HEK293 (cell line): ENCODE measurements around the gene HDAC10.

Experiments
- CTCF ChIA-PET: fragments of 350-600 bp; formaldehyde crosslinking; extraction: SDS; loops from one replicate; lab custom pipeline; 2021; ENCODE audit warnings: antibody characterized with exemption; lab: Yijun Ruan, JAX
- POLR2A ChIA-PET: fragments of 300-600 bp; formaldehyde crosslinking; extraction: SDS; loops from one replicate; lab custom pipeline; 2020; ENCODE audit warnings: antibody characterized with exemption, inconsistent platforms; lab: Yijun Ruan, JAX
- H3K27ac ChIP-seq: fragments of 200-500 bp; sonication (Bioruptor generic); 2 replicates; pipeline ENCODE4 v1.5.1; 2014; ENCODE audit warnings: low read depth, low read length, control low read depth, inconsistent platforms; ENCODE audit errors: extremely low read depth
- H3K36me3 ChIP-seq, 2 experiments: fragments of 200-500 bp in 1 of 2; sonication (Bioruptor generic) in 1 of 2; 1 replicate in 1 of 2; 2 replicates in 1 of 2; pipeline ENCODE4 v1.5.1; 2014 to 2017; ENCODE audit warnings: inconsistent platforms in 2 of 2, low read length in 2 of 2; ENCODE audit not compliant: control insufficient read depth in 2 of 2, insufficient read depth in 1 of 2
- H3K4me1 ChIP-seq: fragments of 200-500 bp; sonication (Bioruptor generic); 2 replicates; pipeline ENCODE4 v1.5.1; 2014; ENCODE audit warnings: mild to moderate bottlenecking, low read length, inconsistent platforms; ENCODE audit not compliant: control insufficient read depth, insufficient read depth
- H3K4me3 ChIP-seq: 2 replicates; pipeline ENCODE4 v1.5.1; 2011; ENCODE audit warnings: low read depth, mild to moderate bottlenecking, control low read depth, low read length, moderate library complexity
- H3K9me3 ChIP-seq: fragments of 200-500 bp; sonication (Bioruptor generic); 2 replicates; pipeline ENCODE4 v1.5.1; 2014; ENCODE audit warnings: low read depth, low read length, inconsistent platforms; ENCODE audit not compliant: control insufficient read depth, insufficient read depth
- BCL11A ChIP-seq: fragments of 450-650 bp; formaldehyde crosslinking; IDR thresholded peaks from 2 replicates; pipeline ENCODE4 v1.5.1; 2016; ENCODE audit warnings: low read depth, missing biosample characterization, missing genetic modification characterization
- BCL11B ChIP-seq: fragments of 450-650 bp; formaldehyde crosslinking; IDR thresholded peaks from 2 replicates; pipeline ENCODE4 v1.5.1; 2016; ENCODE audit warnings: low read depth, missing biosample characterization, missing genetic modification characterization
- GFI1B ChIP-seq: fragments of 450-650 bp; formaldehyde crosslinking; IDR thresholded peaks from 2 replicates; pipeline ENCODE4 v1.5.1; 2016; ENCODE audit warnings: missing biosample characterization, missing genetic modification characterization
- MEIS1 ChIP-seq: sonication (generic); formaldehyde crosslinking; IDR thresholded peaks from 2 replicates; pipeline ENCODE4 v1.8.1; 2022; ENCODE audit warnings: missing genetic modification reagents, mild to moderate bottlenecking, borderline replicate concordance
- PATZ1 ChIP-seq: fragments of 450-650 bp; formaldehyde crosslinking; IDR thresholded peaks from 2 replicates; pipeline ENCODE4 v1.5.1; 2016; ENCODE audit warnings: missing biosample characterization, missing genetic modification characterization
- PRDM6 ChIP-seq: fragments of 450-650 bp; formaldehyde crosslinking; IDR thresholded peaks from 2 replicates; pipeline ENCODE4 v1.5.1; 2017; ENCODE audit warnings: missing biosample characterization, missing genetic modification characterization
- ZBTB1 ChIP-seq: fragments of 450-650 bp; formaldehyde crosslinking; IDR thresholded peaks from 2 replicates; pipeline ENCODE4 v1.5.1; 2016; ENCODE audit warnings: missing biosample characterization, missing genetic modification characterization
- ZNF488 ChIP-seq: fragments of 450-650 bp; formaldehyde crosslinking; IDR thresholded peaks from 2 replicates; pipeline ENCODE4 v1.5.1; 2016; ENCODE audit warnings: missing biosample characterization, missing genetic modification characterization
- ZNF518A ChIP-seq: fragments of 450-650 bp; formaldehyde crosslinking; conservative IDR thresholded peaks from 2 replicates; pipeline ENCODE4 v1.5.1; 2016; ENCODE audit warnings: low read depth, missing biosample characterization, missing genetic modification characterization
- ZNF600 ChIP-seq: fragments of 450-650 bp; formaldehyde crosslinking; IDR thresholded peaks from 2 replicates; pipeline ENCODE4 v1.5.1; 2016; ENCODE audit warnings: missing biosample characterization, missing genetic modification characterization
- ZNF830 ChIP-seq: fragments of 450-650 bp; IDR thresholded peaks from 2 replicates; pipeline ENCODE4 v1.5.0; 2018; ENCODE audit warnings: missing biosample characterization, missing genetic modification characterization, low read depth, mild to moderate bottlenecking, moderate library complexity
- ZSCAN4 ChIP-seq: fragments of 450-650 bp; formaldehyde crosslinking; IDR thresholded peaks from 2 replicates; pipeline ENCODE4 v1.5.1; 2017; ENCODE audit warnings: missing biosample characterization, missing genetic modification characterization

Gene HDAC10

GRCh38 chr22:50257451-50258360 is 6.6 kb upstream of the HDAC10 start:
- Histone ChIP-seq H3K4me3 (no peak overlapping the region), H3K36me3 (peaks cover 0 to 67% of the 10 kb centered on the region in 2 experiments; a peak in 2 of 3 replicates), H3K4me1 (peaks cover 8% of the 10 kb centered on the region), H3K27ac (no peak overlapping the region), H3K9me3 (no peaks in the 10 kb centered on the region)
- POLR2A ChIA-PET = no interaction called here
- CTCF ChIA-PET = interaction anchor here (0.6 kb wide), 1 partner anchor 78 kb away, joined by 3 read pairs; no protein-coding TSS in a partner anchor
- TF ChIP-seq BCL11A (tag by site-specific recombination) (0 out of 2 replicates have a peak, but pooled peaks have one; percentile 10), BCL11B (tag by site-specific recombination) (peak; percentile 50; the same call in 1 of the 2 replicates), ZNF830 (tag by site-specific recombination) (no peak)

- Histone ChIP-seq H3K4me3 (no peak overlapping the region), H3K4me1 (peaks cover 2% of the 10 kb centered on the region; the same call in 1 of the 2 replicates)
- CTCF ChIA-PET = no interaction called here
- TF ChIP-seq GFI1B (tag by site-specific recombination) (no peak), ZBTB1 (tag by site-specific recombination) (no peak), PATZ1 (tag by site-specific recombination) (no peak), ZSCAN4 (tag by site-specific recombination) (no peak), PRDM6 (tag by site-specific recombination) (no peak), MEIS1 (CRISPR knock-in tag) (no peak), ZNF600 (tag by site-specific recombination) (peak; percentile 23; the same call in 1 of the 2 replicates), ZNF488 (tag by site-specific recombination) (no peak), ZNF518A (tag by site-specific recombination) (no peak)
- TF ChIP-seq, all 188 proteins: peak for 1
- POLR2A ChIA-PET = no interaction called here
- no peak overlapping the region for H3K27ac ChIP-seq
- H3K36me3 ChIP-seq = peaks cover 0 to 74% of the 10 kb centered on the region in 2 experiments; a peak in 2 of 3 replicates
- H3K9me3 ChIP-seq = no peaks in the 10 kb centered on the region
Measured at GRCh38 chr22:50257041-50257440, 6.0 kb upstream of the HDAC10 start.
